Panc1 (cell line): Measurements from ENCODE around the gene MYH11.

ENCODE experiments used
- CTCF ChIP-seq: fragments of 450-650 bp; IDR thresholded peaks from 2 replicates; pipeline ENCODE4 v1.5.1; 2017; ENCODE audit warnings: mild to moderate bottlenecking
- SIN3A ChIP-seq: IDR thresholded peaks from 2 replicates; pipeline ENCODE4 v1.6.1; 2012; ENCODE audit warnings: low read depth, mild to moderate bottlenecking, low read length, moderate library complexity, borderline replicate concordance; ENCODE audit not compliant: insufficient read depth

DNA sequence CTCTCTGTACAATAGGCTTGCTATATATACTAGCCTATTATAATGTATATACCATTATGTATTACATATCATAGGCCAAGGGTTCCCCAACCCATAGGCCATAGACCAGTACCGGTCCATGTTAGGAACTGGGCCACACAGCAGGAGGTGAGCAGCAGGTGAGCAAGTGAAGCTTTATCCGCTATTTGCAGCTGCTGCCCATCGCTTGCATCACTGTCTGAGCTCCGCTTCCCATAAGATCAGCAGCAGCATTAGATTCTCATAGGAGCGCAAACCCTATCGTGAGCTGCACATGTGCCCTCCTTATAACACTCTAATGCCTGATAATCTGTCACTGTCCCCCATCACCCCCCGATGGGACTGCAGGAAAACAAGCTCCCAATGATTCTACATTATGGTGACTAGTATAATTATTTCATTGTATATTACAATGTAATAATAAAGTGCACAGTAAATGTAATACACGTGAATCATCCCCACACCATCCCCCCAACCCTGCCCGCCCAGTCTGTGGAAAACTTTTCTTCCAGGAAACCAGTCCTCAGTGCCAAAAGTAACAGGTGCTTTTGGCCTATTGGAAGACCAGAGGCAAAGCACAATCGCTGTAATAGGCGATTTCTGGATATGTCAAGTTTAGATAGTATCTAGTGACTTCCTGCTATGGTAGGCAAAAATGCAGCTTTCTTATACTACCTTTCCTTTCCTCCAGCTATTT is 84.1 kb downstream of the MYH11 start:
- TF ChIP-seq CTCF = no peak
- TF ChIP-seq SIN3A = no peak
